HCT116 (cell line): ENCODE data around the gene VIPR2. TPM values are rescaled to one million over a fixed set of nuclear protein-coding genes. Genes with fewer than 3 reads are reported as not detected.

Experiments used
- ATAC-seq: fragments of 200-7000 bp; cut with Tn5 transposase; 2 replicates; pipeline ENCODE4 v1.9.1; 2020; ENCODE audit warnings: mild to moderate bottlenecking, moderate library complexity
- BruUV-seq: library from RNA; stranded (reverse); fragments of 400-500 nt; replicated peaks from 2 replicates; lab custom pipeline; 2021; lab: Mats Ljungman, UMichigan
- CTCF ChIA-PET: fragments of 300-600 bp; sonication (Branson Sonifier 250); formaldehyde crosslinking; loops from one replicate; lab custom pipeline; 2021; ENCODE audit warnings: antibody characterized with exemption; lab: Charles Lee
- POLR2A ChIA-PET: fragments of 300-600, 350-600 bp; sonication (Branson Sonifier 250); formaldehyde crosslinking; loops from one replicate; lab custom pipeline; 2021; ENCODE audit warnings: antibody characterized with exemption; lab: Charles Lee
- RAD21 ChIA-PET, 2 experiments: fragments of 300-600 bp; sonication (Branson Sonifier 250); formaldehyde crosslinking; loops; one replicate each; lab custom pipeline; 2023; ENCODE audit warnings: low total read pairs in 2 of 2; ENCODE audit not compliant: uncharacterized antibody in 2 of 2, unreplicated experiment in 2 of 2, low non-redundant PET in 1 of 2; lab: Charles Lee
- DNase-seq: peaks from one replicate; pipeline ENCODE4 v3.0.0-alpha.2; 2010; ENCODE audit warnings: low read depth, low spot score
- H2AFZ ChIP-seq: fragments of 200-600 bp; shearing (Covaris generic), sonication (generic); 2 replicates; pipeline ENCODE4 v1.6.1; 2017; ENCODE audit warnings: low read depth, mixed run types, mixed read lengths, antibody characterized with exemption, low read length; ENCODE audit not compliant: poor library complexity, severe bottlenecking
- H3K27ac ChIP-seq: 2 replicates; pipeline ENCODE4 v1.5.1; 2012; ENCODE audit warnings: low read depth, low read length
- H3K27me3 ChIP-seq: fragments of 200-600 bp; sonication (generic); 2 replicates; pipeline ENCODE4 v1.6.1; 2016; ENCODE audit warnings: mixed run types, low read length, mixed read lengths; ENCODE audit not compliant: insufficient read depth
- H3K36me3 ChIP-seq, 2 experiments: fragments of 200-500 bp in 1 of 2; fragments of 200-600 bp in 1 of 2; sonication (Bioruptor generic) in 1 of 2; sonication (generic) in 1 of 2; 2 replicates each; pipeline versions ENCODE4 v1.5.1 to v1.6.1; 2014 to 2016; ENCODE audit warnings: low read length in 2 of 2, inconsistent platforms in 1 of 2, mixed read lengths in 1 of 2, mixed run types in 1 of 2; ENCODE audit not compliant: insufficient read depth in 2 of 2, control insufficient read depth in 1 of 2
- H3K4me1 ChIP-seq, 2 experiments: fragments of 200-600 bp in 1 of 2; sonication (generic) in 1 of 2; 2 replicates each; pipeline versions ENCODE4 v1.5.1 to v1.6.1; 2012 to 2017; ENCODE audit warnings: low read length in 2 of 2, inconsistent platforms in 1 of 2, mild to moderate bottlenecking in 1 of 2, mixed read lengths in 1 of 2, mixed run types in 1 of 2, moderate library complexity in 1 of 2; ENCODE audit not compliant: insufficient read depth in 2 of 2, control insufficient read depth in 1 of 2
- H3K4me2 ChIP-seq: fragments of 200-600 bp; sonication (generic); 2 replicates; pipeline ENCODE4 v1.6.1; 2017; ENCODE audit warnings: mixed run types, low read length, mixed read lengths
- H3K4me3 ChIP-seq, 2 experiments: fragments of 200-600 bp in 1 of 2; sonication (generic) in 1 of 2; replicated peaks in 1 of 2; 2 replicates each; pipeline ENCODE4 v1.5.1; 2011 to 2016; ENCODE audit warnings: low read length in 2 of 2, control low read depth in 1 of 2, low read depth in 1 of 2, mild to moderate bottlenecking in 1 of 2, mixed read lengths in 1 of 2, mixed run types in 1 of 2
- H3K79me2 ChIP-seq: fragments of 200-600 bp; sonication (generic); 2 replicates; pipeline ENCODE4 v1.6.1; 2017; ENCODE audit warnings: mild to moderate bottlenecking, mixed run types, low read length, moderate library complexity, mixed read lengths; ENCODE audit not compliant: insufficient read depth
- H3K9ac ChIP-seq: fragments of 200-600 bp; sonication (generic); 2 replicates; pipeline ENCODE4 v1.6.1; 2016; ENCODE audit warnings: low read length, mixed read lengths
- H3K9me2 ChIP-seq: fragments of 200-600 bp; sonication (generic), shearing (Covaris generic); 2 replicates; pipeline ENCODE4 v1.6.1; 2017; ENCODE audit warnings: mixed run types, mild to moderate bottlenecking, moderate library complexity; ENCODE audit not compliant: insufficient read depth
- H3K9me3 ChIP-seq, 2 experiments: fragments of 200-500 bp in 1 of 2; fragments of 200-600 bp in 1 of 2; sonication (Bioruptor generic) in 1 of 2; sonication (generic) in 1 of 2; 2 replicates each; pipeline ENCODE4 v1.6.1; 2014 to 2017; ENCODE audit warnings: low read length in 2 of 2, mixed read lengths in 2 of 2, inconsistent platforms in 1 of 2, low read depth in 1 of 2, mild to moderate bottlenecking in 1 of 2, mixed run types in 1 of 2, moderate library complexity in 1 of 2; ENCODE audit not compliant: control insufficient read depth in 1 of 2, insufficient read depth in 1 of 2
- H4K20me1 ChIP-seq: fragments of 200-600 bp; sonication (generic), shearing (Covaris generic); 2 replicates; pipeline ENCODE4 v1.6.1; 2017; ENCODE audit warnings: mixed run types, mild to moderate bottlenecking, moderate library complexity; ENCODE audit not compliant: insufficient read depth
- ATF3 ChIP-seq: IDR thresholded peaks from 2 replicates; pipeline ENCODE4 v1.6.1; 2012
- CBX3 ChIP-seq: IDR thresholded peaks from 2 replicates; pipeline ENCODE4 v1.6.1; 2012; ENCODE audit warnings: low read depth
- CEBPB ChIP-seq: IDR thresholded peaks from 2 replicates; pipeline ENCODE4 v1.6.1; 2012; ENCODE audit warnings: low read depth
- EGR1 ChIP-seq: IDR thresholded peaks from 2 replicates; pipeline ENCODE4 v1.6.1; 2012; ENCODE audit warnings: low read depth
- EZH2 ChIP-seq: fragments of 200-600 bp; sonication (generic); IDR thresholded peaks from 2 replicates; pipeline ENCODE4 v1.6.1; 2017; ENCODE audit warnings: antibody characterized with exemption, mixed run types
- FOSL1 ChIP-seq: IDR thresholded peaks from 2 replicates; pipeline ENCODE4 v1.6.1; 2012; ENCODE audit warnings: low read depth
- POLR2A ChIP-seq: IDR thresholded peaks from 2 replicates; pipeline ENCODE4 v1.7.0; 2011; ENCODE audit warnings: borderline replicate concordance; ENCODE audit not compliant: insufficient read depth, insufficient read length; ENCODE audit errors: extremely low read depth
- POLR2AphosphoS5 ChIP-seq: IDR thresholded peaks from 2 replicates; pipeline ENCODE4 v1.6.1; 2011; ENCODE audit warnings: mild to moderate bottlenecking, low read depth, low read length, moderate library complexity
- RAD21 ChIP-seq: IDR thresholded peaks from 2 replicates; pipeline ENCODE4 v1.6.1; 2012; ENCODE audit warnings: low read depth, mild to moderate bottlenecking
- SIN3A ChIP-seq: IDR thresholded peaks from 2 replicates; pipeline ENCODE4 v1.6.1; 2012; ENCODE audit warnings: low read depth
- SP1 ChIP-seq: IDR thresholded peaks from 2 replicates; pipeline ENCODE4 v1.6.1; 2012; ENCODE audit warnings: low read depth
- SRF ChIP-seq: IDR thresholded peaks from 2 replicates; pipeline ENCODE4 v1.6.1; 2012; ENCODE audit warnings: low read depth
- YY1 ChIP-seq: IDR thresholded peaks from 2 replicates; pipeline ENCODE4 v1.6.1; 2011; ENCODE audit warnings: low read length, low read depth, moderate library complexity, mild to moderate bottlenecking; ENCODE audit not compliant: insufficient replicate concordance; ENCODE audit errors: extremely low read depth
- ZNF274 ChIP-seq: fragments of 200-500 bp; sonication (Bioruptor generic); IDR thresholded peaks from 2 replicates; pipeline ENCODE4 v1.6.1; 2014; ENCODE audit warnings: mild to moderate bottlenecking, low read depth, low read length, inconsistent platforms
- intact Hi-C: fragments of 100-400 bp; cut with micrococcal nuclease; formaldehyde crosslinking; loops from 2 replicates; pipeline ENCODE4 v1.10.0; 2022
- total RNA-seq: library from RNA; stranded (reverse); gene quantifications from one replicate; pipeline ENCODE4 v1.2.1, GENCODE V29; 2021; ENCODE audit not compliant: unreplicated experiment
- TF ChIP-seq, protein P1 (sequence below): IDR thresholded peaks from 2 replicates; pipeline ENCODE4 v1.6.1; 2012; ENCODE audit warnings: low read depth
- TF ChIP-seq, protein P2 (sequence below): IDR thresholded peaks from 2 replicates; pipeline ENCODE4 v1.6.1; 2011; ENCODE audit warnings: mild to moderate bottlenecking, low read length, moderate library complexity; ENCODE audit not compliant: insufficient replicate concordance; ENCODE audit errors: extremely low read depth

VIPR2 gene
- total RNA-seq, 1 experiment from 2014 or later: 0.10 TPM

- TF ChIP-seq POLR2A (no peak), EZH2 (no peak), SRF (no peak), SIN3A (no peak)
Measured at GRCh38 chr7:159038066-159038465, 106.6 kb downstream of the VIPR2 start (continued).

GRCh38 chr7:159036916-159037605, 107.6 kb downstream of the VIPR2 start:
- ChIA-PET RAD21 (no interaction called here), POLR2A (no interaction called here), CTCF (no interaction called here)
- Histone ChIP-seq H3K36me3 (no peaks in the 10 kb centered on the region; a peak in 1 of 4 replicates), H3K27ac (no peak overlapping the region), H3K9ac (no peak overlapping the region), H3K9me3 (no peaks in the 10 kb centered on the region), H3K79me2 (no peaks in the 10 kb centered on the region), H4K20me1 (no peaks in the 10 kb centered on the region), H3K4me2 (no peak overlapping the region), H3K4me1 (no peaks in the 10 kb centered on the region), H2AFZ (no peak overlapping the region), H3K9me2 (no peaks in the 10 kb centered on the region), H3K4me3 (no peak overlapping the region), H3K27me3 (no peaks in the 10 kb centered on the region)
- ATAC-seq (no peak), DNase-seq (no peak)
- intact Hi-C loops: no loop called here
- TF ChIP-seq, protein P1, sequence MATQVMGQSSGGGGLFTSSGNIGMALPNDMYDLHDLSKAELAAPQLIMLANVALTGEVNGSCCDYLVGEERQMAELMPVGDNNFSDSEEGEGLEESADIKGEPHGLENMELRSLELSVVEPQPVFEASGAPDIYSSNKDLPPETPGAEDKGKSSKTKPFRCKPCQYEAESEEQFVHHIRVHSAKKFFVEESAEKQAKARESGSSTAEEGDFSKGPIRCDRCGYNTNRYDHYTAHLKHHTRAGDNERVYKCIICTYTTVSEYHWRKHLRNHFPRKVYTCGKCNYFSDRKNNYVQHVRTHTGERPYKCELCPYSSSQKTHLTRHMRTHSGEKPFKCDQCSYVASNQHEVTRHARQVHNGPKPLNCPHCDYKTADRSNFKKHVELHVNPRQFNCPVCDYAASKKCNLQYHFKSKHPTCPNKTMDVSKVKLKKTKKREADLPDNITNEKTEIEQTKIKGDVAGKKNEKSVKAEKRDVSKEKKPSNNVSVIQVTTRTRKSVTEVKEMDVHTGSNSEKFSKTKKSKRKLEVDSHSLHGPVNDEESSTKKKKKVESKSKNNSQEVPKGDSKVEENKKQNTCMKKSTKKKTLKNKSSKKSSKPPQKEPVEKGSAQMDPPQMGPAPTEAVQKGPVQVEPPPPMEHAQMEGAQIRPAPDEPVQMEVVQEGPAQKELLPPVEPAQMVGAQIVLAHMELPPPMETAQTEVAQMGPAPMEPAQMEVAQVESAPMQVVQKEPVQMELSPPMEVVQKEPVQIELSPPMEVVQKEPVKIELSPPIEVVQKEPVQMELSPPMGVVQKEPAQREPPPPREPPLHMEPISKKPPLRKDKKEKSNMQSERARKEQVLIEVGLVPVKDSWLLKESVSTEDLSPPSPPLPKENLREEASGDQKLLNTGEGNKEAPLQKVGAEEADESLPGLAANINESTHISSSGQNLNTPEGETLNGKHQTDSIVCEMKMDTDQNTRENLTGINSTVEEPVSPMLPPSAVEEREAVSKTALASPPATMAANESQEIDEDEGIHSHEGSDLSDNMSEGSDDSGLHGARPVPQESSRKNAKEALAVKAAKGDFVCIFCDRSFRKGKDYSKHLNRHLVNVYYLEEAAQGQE: no peak
- no peak for TF ChIP-seq ATF3
- no peak for TF ChIP-seq ZNF274
- TF ChIP-seq, protein P2, sequence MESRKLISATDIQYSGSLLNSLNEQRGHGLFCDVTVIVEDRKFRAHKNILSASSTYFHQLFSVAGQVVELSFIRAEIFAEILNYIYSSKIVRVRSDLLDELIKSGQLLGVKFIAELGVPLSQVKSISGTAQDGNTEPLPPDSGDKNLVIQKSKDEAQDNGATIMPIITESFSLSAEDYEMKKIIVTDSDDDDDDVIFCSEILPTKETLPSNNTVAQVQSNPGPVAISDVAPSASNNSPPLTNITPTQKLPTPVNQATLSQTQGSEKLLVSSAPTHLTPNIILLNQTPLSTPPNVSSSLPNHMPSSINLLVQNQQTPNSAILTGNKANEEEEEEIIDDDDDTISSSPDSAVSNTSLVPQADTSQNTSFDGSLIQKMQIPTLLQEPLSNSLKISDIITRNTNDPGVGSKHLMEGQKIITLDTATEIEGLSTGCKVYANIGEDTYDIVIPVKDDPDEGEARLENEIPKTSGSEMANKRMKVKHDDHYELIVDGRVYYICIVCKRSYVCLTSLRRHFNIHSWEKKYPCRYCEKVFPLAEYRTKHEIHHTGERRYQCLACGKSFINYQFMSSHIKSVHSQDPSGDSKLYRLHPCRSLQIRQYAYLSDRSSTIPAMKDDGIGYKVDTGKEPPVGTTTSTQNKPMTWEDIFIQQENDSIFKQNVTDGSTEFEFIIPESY: no peak
- no peak for TF ChIP-seq EGR1
- TF ChIP-seq RAD21: no peak
- no peak for TF ChIP-seq POLR2AphosphoS5
- no peak for TF ChIP-seq CBX3
- TF ChIP-seq YY1: no peak
- TF ChIP-seq CEBPB: no peak
- TF ChIP-seq SP1: no peak
- no peak for TF ChIP-seq FOSL1
- TF ChIP-seq SRF: no peak
- TF ChIP-seq, all 23 proteins: peak for 0
- no TSS peak for BruUV-seq
